Common myeloid progenitor, CD34-positive (primary cell): ENCODE measurements around the gene FFAR4.
"Not testable (repeated sequence)": the region's sequence is repeated elsewhere in the genome, so short reads cannot be mapped to it uniquely, and the experiment has no call there.

ENCODE experiments used
- CTCF ChIA-PET: fragments of 350-600 bp; sonication (Branson Sonifier 250); formaldehyde crosslinking; loops from one replicate; lab custom pipeline; 2021; ENCODE audit warnings: antibody characterized with exemption; lab: Charles Lee
- POLR2A ChIA-PET: fragments of 350-600 bp; sonication (Branson Sonifier 250); formaldehyde crosslinking; loops from one replicate; lab custom pipeline; 2021; ENCODE audit warnings: antibody characterized with exemption; lab: Charles Lee
- DNase-seq, 3 donors: peaks; one replicate each; pipeline versions ENCODE4 v3.0.0 to v3.0.0-alpha.2; 2013
- H3K27ac ChIP-seq, 2 experiments: 1 replicate in 1 of 2; 2 replicates in 1 of 2; pipeline ENCODE4 v1.7.0; 2013; ENCODE audit warnings: inconsistent platforms in 2 of 2, low read length in 2 of 2, mild to moderate bottlenecking in 2 of 2, low read depth in 1 of 2, moderate library complexity in 1 of 2; ENCODE audit not compliant: severe bottlenecking in 2 of 2, insufficient read depth in 1 of 2, poor library complexity in 1 of 2
- H3K27me3 ChIP-seq, 5 experiments: replicated peaks in 2 of 5; 1 replicate in 3 of 5; 2 replicates in 2 of 5; pipeline versions ENCODE4 v1.6.1 to v1.7.0; 2013; ENCODE audit warnings: low read length in 4 of 5, mild to moderate bottlenecking in 2 of 5, moderate library complexity in 2 of 5, inconsistent platforms in 1 of 5; ENCODE audit not compliant: insufficient read depth in 5 of 5, control insufficient read depth in 4 of 5
- H3K36me3 ChIP-seq, 4 experiments: 1 replicate in 2 of 4; 2 replicates in 2 of 4; pipeline versions ENCODE4 v1.6.1 to v1.7.0; 2013; ENCODE audit warnings: low read length in 3 of 4, control low read depth in 1 of 4, mild to moderate bottlenecking in 1 of 4; ENCODE audit not compliant: control insufficient read depth in 4 of 4, insufficient read depth in 4 of 4
- H3K4me1 ChIP-seq, 4 experiments: 1 replicate in 3 of 4; 2 replicates in 1 of 4; pipeline versions ENCODE4 v1.6.1 to v1.7.1; 2013; ENCODE audit warnings: low read length in 3 of 4, mild to moderate bottlenecking in 3 of 4, control low read depth in 1 of 4, inconsistent platforms in 1 of 4, moderate library complexity in 1 of 4; ENCODE audit not compliant: control insufficient read depth in 4 of 4, insufficient read depth in 4 of 4; ENCODE audit errors: control extremely low read depth in 1 of 4
- H3K4me3 ChIP-seq, 7 experiments: 1 replicate in 4 of 7; 2 replicates in 3 of 7; pipeline versions ENCODE4 v1.5.1 to v1.7.0; 2013; ENCODE audit warnings: mild to moderate bottlenecking in 7 of 7, low read length in 6 of 7, moderate library complexity in 6 of 7, inconsistent platforms in 2 of 7, low read depth in 2 of 7, control low read depth in 1 of 7; ENCODE audit not compliant: insufficient read depth in 4 of 7, control insufficient read depth in 1 of 7; ENCODE audit errors: extremely low read depth in 1 of 7
- H3K9me3 ChIP-seq, 5 experiments: 1 replicate in 4 of 5; 2 replicates in 1 of 5; pipeline versions ENCODE4 v1.6.1 to v1.7.1; 2013; ENCODE audit warnings: low read length in 4 of 5, mild to moderate bottlenecking in 2 of 5, inconsistent platforms in 1 of 5, low read depth in 1 of 5, moderate library complexity in 1 of 5; ENCODE audit not compliant: control insufficient read depth in 4 of 5, insufficient read depth in 2 of 5; ENCODE audit errors: control extremely low read depth in 1 of 5
- WGBS: methylation state at CpG from one replicate; pipeline ENCODE4 v1.1.5; 2013; ENCODE audit not compliant: insufficient coverage; 5-methylcytosine and 5-hydroxymethylcytosine counted together

The FFAR4 gene

DNA sequence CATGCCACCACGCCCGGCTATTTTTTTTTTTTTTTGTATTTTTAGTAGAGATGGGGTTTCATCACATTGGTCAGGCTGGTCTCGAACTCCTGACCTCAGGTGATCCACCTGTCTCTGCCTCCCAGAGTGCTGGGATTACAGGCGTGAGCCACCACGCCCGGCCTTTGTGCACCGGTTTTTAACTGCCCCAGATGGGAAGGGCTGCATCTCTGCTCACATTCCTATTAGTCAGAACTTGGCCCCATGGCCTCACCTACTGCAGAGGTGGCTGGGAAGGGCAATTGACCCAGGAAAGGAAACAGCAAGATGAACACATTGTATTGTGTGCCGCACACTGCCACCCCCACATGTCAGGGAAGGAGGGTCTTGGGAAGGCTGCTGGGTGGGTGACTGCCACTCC, 19.5 kb upstream of the FFAR4 start:
- H3K27me3 ChIP-seq, H3K27ac ChIP-seq, H3K36me3 ChIP-seq, DNase-seq, H3K9me3 ChIP-seq, H3K4me3 ChIP-seq, H3K4me1 ChIP-seq: not testable (repeated sequence)
- POLR2A ChIA-PET, result interaction anchor here (0.6 kb wide), 1 partner anchor 148 kb away, joined by 3 read pairs; no protein-coding TSS in a partner anchor
- CTCF ChIA-PET, result interaction anchor here (0.6 kb wide), 1 partner anchor 175 kb away, joined by 3 read pairs; no protein-coding TSS in a partner anchor
- 96% methylated on average over 4 of the region's 8 CpGs for WGBS

DNA sequence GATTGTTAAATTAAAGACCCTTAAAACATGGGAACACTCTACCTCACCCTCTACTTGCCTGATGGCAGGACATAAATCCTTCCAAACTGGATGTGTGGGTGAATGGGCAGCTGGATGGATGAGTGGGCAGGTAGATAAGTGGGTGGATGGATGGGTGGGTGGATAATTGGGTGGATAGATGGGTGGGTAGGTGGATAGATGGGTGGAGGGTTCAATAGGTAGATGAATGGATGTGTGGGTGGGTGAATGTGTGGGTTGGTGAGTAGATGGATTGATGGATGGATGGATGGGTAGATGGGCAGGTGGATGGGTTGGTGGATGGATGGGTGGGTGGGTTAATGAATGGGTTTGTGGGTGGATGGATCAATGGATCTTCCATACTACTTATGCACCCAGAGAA, 18.9 kb upstream of the FFAR4 start:
- Histone ChIP-seq H3K4me1 (no peaks in the 10 kb centered on the region), H3K36me3 (no peaks in the 10 kb centered on the region), H3K4me3 (no peak overlapping the region), H3K27me3 (no peaks in the 10 kb centered on the region), H3K9me3 (no peaks in the 10 kb centered on the region), H3K27ac (no peak overlapping the region)
- no peak for DNase-seq
- ChIA-PET CTCF (no interaction called here), POLR2A (no interaction called here)

DNA sequence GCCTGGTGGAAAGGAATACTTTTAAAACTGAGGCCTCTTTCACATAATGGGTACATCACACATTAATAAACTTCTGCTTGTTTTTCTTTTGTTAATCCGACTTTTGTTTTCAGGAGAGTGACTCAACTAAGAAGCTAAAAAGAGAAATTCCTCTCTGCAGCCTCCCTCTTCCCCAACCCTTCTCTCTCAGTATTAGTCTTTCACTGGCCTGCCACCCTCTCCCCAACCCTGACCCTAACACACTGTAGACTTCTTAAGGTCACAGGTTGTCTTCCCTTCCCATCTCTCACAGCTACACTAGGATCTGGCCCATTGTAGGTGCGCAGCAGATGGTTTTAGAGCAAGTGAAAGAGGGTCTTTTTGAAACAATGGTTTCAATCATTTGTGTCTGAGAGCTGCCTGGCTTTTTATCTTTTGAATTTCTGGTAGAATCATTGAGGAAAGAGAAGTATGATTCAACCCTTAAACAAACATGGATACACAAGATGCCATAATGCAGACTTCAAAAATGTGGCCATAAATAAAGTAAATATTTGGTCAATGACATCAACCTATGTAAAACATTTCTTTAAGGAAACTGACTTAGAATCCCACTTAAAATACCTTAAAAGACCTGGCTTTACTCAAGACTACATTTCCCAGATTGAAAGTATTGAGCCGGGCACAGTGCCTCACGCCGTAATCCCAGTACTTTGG, 17.9 kb upstream of the FFAR4 start:
- Histone ChIP-seq H3K4me3 (no peak overlapping the region), H3K4me1 (no peaks in the 10 kb centered on the region), H3K9me3 (no peaks in the 10 kb centered on the region), H3K27me3 (no peaks in the 10 kb centered on the region), H3K36me3 (no peaks in the 10 kb centered on the region), H3K27ac (no peak overlapping the region)
- no peak for DNase-seq
- CTCF ChIA-PET, result interaction anchor here (10.4 kb wide), 1 partner anchor 130 kb away, joined by 184 read pairs; no protein-coding TSS in a partner anchor
- POLR2A ChIA-PET, result no interaction called here
- WGBS, result 100% methylated on average over 4 of the region's 5 CpGs

DNA sequence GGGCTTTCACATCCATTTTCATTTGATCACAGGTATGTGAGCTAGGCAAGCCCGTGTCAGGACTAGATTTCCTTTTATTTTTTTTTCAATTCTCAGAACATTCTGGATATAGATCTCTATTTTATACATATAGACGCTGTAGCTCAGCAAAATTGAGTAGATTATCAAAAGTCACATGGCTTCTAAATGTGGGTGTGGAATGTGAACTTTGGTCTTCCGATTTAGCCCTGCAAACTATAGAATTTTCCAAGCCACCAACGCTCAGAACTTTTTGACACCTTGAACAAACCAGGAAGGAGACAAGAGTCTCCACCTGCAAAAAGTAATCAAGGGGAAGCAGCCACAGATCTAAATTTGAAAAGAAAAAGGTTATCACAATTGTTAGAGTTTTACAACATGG, 15.9 kb upstream of the FFAR4 start:
- WGBS, result 80% methylated on average over 1 of the region's 4 CpGs

DNA sequence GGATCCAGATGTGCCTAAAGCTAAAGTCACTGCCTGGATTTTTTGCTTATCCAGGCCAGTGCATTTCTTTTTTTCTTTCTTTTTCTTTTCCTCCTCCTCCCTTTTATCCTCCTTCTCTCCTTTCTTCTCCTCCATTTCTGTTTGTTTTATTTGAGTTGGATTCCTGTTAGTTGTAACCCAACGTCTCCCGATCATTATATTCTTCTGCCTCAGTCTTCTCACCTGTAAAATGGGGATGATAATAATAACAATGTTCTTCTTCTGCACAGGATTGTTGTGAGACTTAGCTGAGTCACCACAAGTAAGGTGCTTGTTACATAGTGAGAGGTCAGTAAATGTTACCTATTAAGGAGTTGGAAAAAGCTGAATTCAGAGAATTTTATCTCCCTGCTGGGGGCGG, 13.7 kb upstream of the FFAR4 start:
- peaks cover 0 to 5% (median 2%) of the 10 kb centered on the region in 4 experiments for H3K4me1 ChIP-seq
- no peaks in the 10 kb centered on the region for H3K36me3 ChIP-seq
- DNase-seq, result no peak
- ChIA-PET POLR2A (no interaction called here), CTCF (interaction anchor here (1.3 to 10.4 kb wide), 5 partner anchors 9 to 130 kb away, joined by 3 to 184 read pairs (median 4); no protein-coding TSS in a partner anchor)
- H3K4me3 ChIP-seq, result no peak overlapping the region
- 100% methylated on average over 1 of the region's 3 CpGs for WGBS
- no peaks in the 10 kb centered on the region for H3K9me3 ChIP-seq
- H3K27me3 ChIP-seq, result no peaks in the 10 kb centered on the region
- H3K27ac ChIP-seq, result no peak overlapping the region

More for the DNA sequence above, 15.9 kb upstream of the FFAR4 start:
- no peaks in the 10 kb centered on the region for H3K9me3 ChIP-seq
- no peaks in the 10 kb centered on the region for H3K36me3 ChIP-seq
- H3K4me1 ChIP-seq, result peaks cover 0 to 5% (median 2%) of the 10 kb centered on the region in 4 experiments
- ChIA-PET CTCF (interaction anchor here (1.2 to 10.4 kb wide), 2 partner anchors 39 to 128 kb away, joined by 3 to 184 read pairs; no protein-coding TSS in a partner anchor), POLR2A (no interaction called here)
- DNase-seq, result no peak
- no peaks in the 10 kb centered on the region for H3K27me3 ChIP-seq
- no peak overlapping the region for H3K27ac ChIP-seq
- no peak overlapping the region for H3K4me3 ChIP-seq

DNA sequence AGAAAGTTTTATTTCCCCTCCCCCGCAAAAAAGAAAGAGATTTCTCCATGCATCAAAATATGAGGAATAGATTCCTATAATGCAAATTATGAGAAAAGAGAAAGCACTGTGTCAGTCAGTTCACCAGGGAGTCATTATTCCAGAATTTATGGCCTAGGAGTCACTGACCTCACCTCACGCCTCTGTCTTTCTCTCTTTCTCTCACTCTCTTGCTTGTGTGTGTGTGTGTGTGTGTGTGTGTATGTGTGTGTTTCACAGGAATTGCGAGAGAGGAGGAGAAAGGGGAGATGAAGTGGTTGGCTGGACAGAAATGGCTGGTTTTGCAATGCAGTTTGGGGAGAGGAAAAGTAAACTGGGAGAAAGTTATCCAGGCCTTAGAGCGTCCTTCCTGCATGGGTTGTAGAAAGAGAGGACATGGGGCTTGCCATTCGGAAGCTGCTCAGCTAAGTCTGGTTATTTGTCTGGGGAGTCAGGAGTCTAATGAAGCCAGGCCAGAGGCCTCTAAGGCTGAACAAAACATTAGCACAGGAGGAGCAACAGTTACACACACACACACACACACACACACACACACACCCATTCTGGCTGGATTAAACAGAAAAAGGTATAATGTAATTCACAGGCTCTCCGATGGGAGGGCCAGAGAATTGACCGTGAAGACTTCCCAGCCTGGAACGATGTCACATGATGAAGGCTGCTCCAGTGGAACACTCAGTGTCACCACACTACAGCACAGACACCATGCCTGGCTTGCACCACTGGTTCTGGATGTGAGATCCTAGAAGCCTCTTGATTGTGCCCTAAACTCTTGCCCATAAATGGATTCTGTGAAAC, 12.8 kb upstream of the FFAR4 start:
- Histone ChIP-seq H3K27ac (no peak overlapping the region), H3K4me1 (peaks cover 0 to 5% (median 2%) of the 10 kb centered on the region in 4 experiments), H3K36me3 (no peaks in the 10 kb centered on the region), H3K4me3 (no peak overlapping the region), H3K9me3 (no peaks in the 10 kb centered on the region), H3K27me3 (no peaks in the 10 kb centered on the region)
- WGBS, result 98% methylated on average over 4 of the region's 8 CpGs
- no peak for DNase-seq
- CTCF ChIA-PET, result interaction anchor here (0.8 to 10.4 kb wide), 24 partner anchors 8 to 262 kb away, joined by 3 to 184 read pairs (median 4); no protein-coding TSS in a partner anchor
- POLR2A ChIA-PET, result no interaction called here

DNA sequence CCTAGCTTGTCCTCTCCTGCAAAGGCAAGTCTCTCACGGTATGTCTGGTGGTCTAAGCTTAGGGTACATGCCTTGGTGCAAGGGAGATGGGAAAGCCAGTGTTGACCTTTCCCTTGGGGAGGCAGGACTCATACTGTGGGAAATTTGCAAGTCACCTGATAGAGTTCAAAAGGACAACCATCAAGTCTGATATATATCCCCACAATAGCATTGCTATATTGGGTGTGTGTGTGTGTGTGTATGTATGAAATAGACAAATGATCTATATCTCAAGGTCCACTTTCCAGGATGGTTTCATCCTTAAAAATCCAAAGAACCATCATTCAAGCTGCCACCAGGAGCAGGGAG, 12.2 kb upstream of the FFAR4 start:
- no peaks in the 10 kb centered on the region for H3K9me3 ChIP-seq
- DNase-seq, result no peak
- WGBS, result 83% methylated on average over 1 of the region's 1 CpG
- H3K27ac ChIP-seq, result no peak overlapping the region
- POLR2A ChIA-PET, result no interaction called here
- no peaks in the 10 kb centered on the region for H3K27me3 ChIP-seq
- peaks cover 0 to 5% (median 2%) of the 10 kb centered on the region in 4 experiments for H3K4me1 ChIP-seq
- CTCF ChIA-PET, result interaction anchor here (0.8 to 10.4 kb wide), 28 partner anchors 9 to 261 kb away, joined by 3 to 184 read pairs (median 5); no protein-coding TSS in a partner anchor
- no peak overlapping the region for H3K4me3 ChIP-seq
- no peaks in the 10 kb centered on the region for H3K36me3 ChIP-seq
